ENCODE data around the gene NAV3.

- TF ChIP-seq CTCF (IDR thresholded peaks at IDR 0.05) = no peak
- TF ChIP-seq POLR2A (IDR thresholded peaks at IDR 0.05) = no peak
These were observed 393.5 kb downstream of the NAV3 start for GRCh38 chr12:78224154-78224553.

Data from right lobe of liver (tissue), 4 donors.